Type B pancreatic cell (in vitro differentiated cells): ENCODE data around the gene SH3RF3. TPM values are rescaled to one million over a fixed set of nuclear protein-coding genes. Genes with fewer than 3 reads are reported as not detected.

Source experiments
- DNase-seq: peaks from one replicate; pipeline ENCODE4 v3.0.0; 2021; ENCODE audit warnings: mixed read lengths; ENCODE audit not compliant: unreplicated experiment; ENCODE audit errors: extremely low spot score
- H3K27ac Mint-ChIP-seq: 2 replicates; pipeline ENCODE4 v1.8.0; 2021; ENCODE audit warnings: mild to moderate bottlenecking, mixed read lengths
- H3K27me3 Mint-ChIP-seq: 2 replicates; pipeline ENCODE4 v1.8.0; 2021; ENCODE audit warnings: mixed read lengths
- H3K36me3 Mint-ChIP-seq: 2 replicates; pipeline ENCODE4 v1.8.0; 2021; ENCODE audit warnings: mixed read lengths
- H3K4me1 Mint-ChIP-seq: one replicate; pipeline ENCODE4 v1.8.0; 2021; ENCODE audit warnings: mixed read lengths; ENCODE audit not compliant: unreplicated experiment
- H3K4me3 Mint-ChIP-seq: 2 replicates; pipeline ENCODE4 v1.8.0; 2021; ENCODE audit warnings: mild to moderate bottlenecking, mixed read lengths
- H3K9me3 Mint-ChIP-seq: 2 replicates; pipeline ENCODE4 v1.8.0; 2021; ENCODE audit warnings: mixed read lengths
- CTCF ChIP-seq: fragments of 200-600 bp; sonication (generic); conservative IDR thresholded peaks from 2 replicates; pipeline ENCODE4 v1.5.0; 2021; ENCODE audit warnings: antibody characterized with exemption, mild to moderate bottlenecking
- total RNA-seq: library from RNA; stranded (reverse); gene quantifications from 2 replicates; pipeline ENCODE4 v1.2.1, GENCODE V29; 2021; ENCODE audit warnings: low replicate concordance

The SH3RF3 gene
- total RNA-seq, 1 donor from 2014 or later = 13.9 TPM

GRCh38 chr2:109391243-109391642 lies 262.2 kb downstream of the SH3RF3 start:
- H3K9me3 Mint-ChIP-seq = no peaks in the 10 kb centered on the region
- DNase-seq = no peak
- H3K4me3 Mint-ChIP-seq = no peak overlapping the region
- no peaks in the 10 kb centered on the region for H3K36me3 Mint-ChIP-seq
- no peak for TF ChIP-seq CTCF
- peaks cover 20% of the 10 kb centered on the region for H3K4me1 Mint-ChIP-seq
- no peak overlapping the region for H3K27ac Mint-ChIP-seq
- peaks cover 3% of the 10 kb centered on the region for H3K27me3 Mint-ChIP-seq

GRCh38 chr2:109392140-109392539 lies 263.1 kb downstream of the SH3RF3 start:
- no peak for DNase-seq
- Mint-ChIP-seq H3K9me3 (no peaks in the 10 kb centered on the region), H3K36me3 (no peaks in the 10 kb centered on the region), H3K27me3 (peaks cover 3% of the 10 kb centered on the region), H3K4me3 (no peak overlapping the region), H3K27ac (no peak overlapping the region), H3K4me1 (peaks cover 23% of the 10 kb centered on the region)
- no peak for TF ChIP-seq CTCF

- Mint-ChIP-seq H3K9me3 (no peaks in the 10 kb centered on the region), H3K36me3 (no peaks in the 10 kb centered on the region), H3K4me1 (peaks cover 22% of the 10 kb centered on the region), H3K27me3 (peaks cover 3% of the 10 kb centered on the region), H3K4me3 (no peak overlapping the region), H3K27ac (no peak overlapping the region)
- DNase-seq = no peak
- TF ChIP-seq CTCF = no peak
These were observed 264.0 kb downstream of the SH3RF3 start for GRCh38 chr2:109392816-109393661.

GRCh38 chr2:109393662-109393972 lies 264.6 kb downstream of the SH3RF3 start:
- peaks cover 21% of the 10 kb centered on the region for H3K4me1 Mint-ChIP-seq
- no peaks in the 10 kb centered on the region for H3K9me3 Mint-ChIP-seq
- no peak overlapping the region for H3K4me3 Mint-ChIP-seq
- DNase-seq = no peak
- no peak overlapping the region for H3K27ac Mint-ChIP-seq
- peaks cover 3% of the 10 kb centered on the region for H3K27me3 Mint-ChIP-seq
- TF ChIP-seq CTCF = no peak
- H3K36me3 Mint-ChIP-seq = no peaks in the 10 kb centered on the region

- Mint-ChIP-seq H3K4me1 (peaks cover 18% of the 10 kb centered on the region), H3K9me3 (no peaks in the 10 kb centered on the region), H3K36me3 (peaks cover 5% of the 10 kb centered on the region), H3K27ac (no peak overlapping the region), H3K4me3 (no peak overlapping the region), H3K27me3 (no peaks in the 10 kb centered on the region)
- TF ChIP-seq CTCF = no peak
- DNase-seq = no peak
These were observed 266.6 kb downstream of the SH3RF3 start for GRCh38 chr2:109395494-109396201.
